Osteoblast (primary cell): ENCODE data around the gene ZBTB44. TPM values are rescaled to one million over a fixed set of nuclear protein-coding genes. Genes with fewer than 3 reads are reported as not detected.

Experiments
- DNase-seq: peaks from one replicate; pipeline ENCODE4 v3.0.0; 2011; ENCODE audit warnings: low spot score, mixed read lengths; ENCODE audit not compliant: insufficient read length; ENCODE audit errors: missing footprints
- H2AFZ ChIP-seq: 2 replicates; pipeline ENCODE4 v1.6.0; 2011; ENCODE audit warnings: mild to moderate bottlenecking, low read length
- H3K27ac ChIP-seq: 2 replicates; pipeline ENCODE4 v1.5.1; 2011; ENCODE audit warnings: mild to moderate bottlenecking, low read depth, low read length, moderate library complexity
- H3K27me3 ChIP-seq: 2 replicates; pipeline ENCODE4 v1.6.0; 2012; ENCODE audit warnings: mild to moderate bottlenecking, control low read depth, inconsistent platforms, low read length, moderate library complexity; ENCODE audit not compliant: insufficient read depth
- H3K36me3 ChIP-seq: 2 replicates; pipeline ENCODE4 v1.5.1; 2011; ENCODE audit warnings: mild to moderate bottlenecking, low read length, control low read depth, moderate library complexity; ENCODE audit not compliant: insufficient read depth
- H3K4me1 ChIP-seq: 2 replicates; pipeline ENCODE4 v1.5.1; 2011; ENCODE audit warnings: mild to moderate bottlenecking, low read length, control low read depth, moderate library complexity; ENCODE audit not compliant: insufficient read depth
- H3K4me2 ChIP-seq: 2 replicates; pipeline ENCODE4 v1.6.0; 2011; ENCODE audit warnings: mild to moderate bottlenecking, low read length; ENCODE audit not compliant: insufficient read depth
- H3K4me3 ChIP-seq: fragments of 200-600 bp; sonication (generic); 3 replicates; pipeline ENCODE4 v1.5.1; 2012; ENCODE audit warnings: mild to moderate bottlenecking, low read length, inconsistent platforms; ENCODE audit not compliant: insufficient read depth
- H3K79me2 ChIP-seq: 2 replicates; pipeline ENCODE4 v1.6.0; 2012; ENCODE audit warnings: mild to moderate bottlenecking, low read length, control low read depth, inconsistent platforms; ENCODE audit not compliant: insufficient read depth
- H3K9me3 ChIP-seq: 2 replicates; pipeline ENCODE4 v1.5.1; 2011; ENCODE audit warnings: low read depth, low read length, control low read depth
- H4K20me1 ChIP-seq: 2 replicates; pipeline ENCODE4 v1.6.0; 2012; ENCODE audit warnings: mild to moderate bottlenecking, low read length, control low read depth; ENCODE audit not compliant: insufficient read depth
- CTCF ChIP-seq: IDR thresholded peaks from 2 replicates; pipeline ENCODE4 v1.5.1; 2011; ENCODE audit warnings: mild to moderate bottlenecking, low read depth, low read length, moderate library complexity; ENCODE audit errors: extremely low read depth
- small RNA-seq: library from RNA; depleted of rRNA; stranded (forward); fragments of <200 nt; gene quantifications from one replicate; pipeline ENCODE3, GENCODE V24; 2012
- total RNA-seq: library from RNA; depleted of rRNA; stranded (reverse); fragments of >200 nt; gene quantifications from 2 replicates; pipeline ENCODE4 v1.2.3, GENCODE V29; 2012

The ZBTB44 gene
- total RNA-seq, 1 donor: 50.3 TPM

- no peaks in the 10 kb centered on the region for H3K36me3 ChIP-seq
- no peak overlapping the region for H3K27ac ChIP-seq
- no peaks in the 10 kb centered on the region for H4K20me1 ChIP-seq
- H3K27me3 ChIP-seq: peaks cover 26% of the 10 kb centered on the region
- no peak overlapping the region for H3K4me3 ChIP-seq
- peaks cover under 1% of the 10 kb centered on the region for H3K9me3 ChIP-seq
- TF ChIP-seq CTCF: no peak
- H2AFZ ChIP-seq: no peak overlapping the region
- H3K4me2 ChIP-seq: no peak overlapping the region
- DNase-seq: peak; percentile 42
- H3K79me2 ChIP-seq: no peaks in the 10 kb centered on the region
- peaks cover 10% of the 10 kb centered on the region for H3K4me1 ChIP-seq
These were observed 135.1 kb downstream of the ZBTB44 start for GRCh38 chr11:130179396-130180306.

- no peaks in the 10 kb centered on the region for H4K20me1 ChIP-seq
- no peaks in the 10 kb centered on the region for H3K79me2 ChIP-seq
- H3K27ac ChIP-seq: no peak overlapping the region
- H3K4me1 ChIP-seq: peaks cover 10% of the 10 kb centered on the region
- no peaks in the 10 kb centered on the region for H3K36me3 ChIP-seq
- no peak overlapping the region for H2AFZ ChIP-seq
- H3K9me3 ChIP-seq: peaks cover 2% of the 10 kb centered on the region
- H3K4me3 ChIP-seq: no peak overlapping the region
- H3K27me3 ChIP-seq: peaks cover 17% of the 10 kb centered on the region
- peak; percentile 50 for DNase-seq
- TF ChIP-seq CTCF: no peak
- no peak overlapping the region for H3K4me2 ChIP-seq
These were observed 136.0 kb downstream of the ZBTB44 start for GRCh38 chr11:130178441-130179339.

GRCh38 chr11:130177782-130178181 lies 136.9 kb downstream of the ZBTB44 start:
- H4K20me1 ChIP-seq: no peaks in the 10 kb centered on the region
- no peaks in the 10 kb centered on the region for H3K79me2 ChIP-seq
- no peaks in the 10 kb centered on the region for H3K36me3 ChIP-seq
- no peak for DNase-seq
- H3K4me1 ChIP-seq: peaks cover 10% of the 10 kb centered on the region
- no peak overlapping the region for H2AFZ ChIP-seq
- no peak overlapping the region for H3K4me2 ChIP-seq
- no peak for TF ChIP-seq CTCF
- peaks cover 2% of the 10 kb centered on the region for H3K9me3 ChIP-seq
- H3K27me3 ChIP-seq: peaks cover 17% of the 10 kb centered on the region
- no peak overlapping the region for H3K4me3 ChIP-seq
- H3K27ac ChIP-seq: no peak overlapping the region

Small RNAs within 50 kb of the gene (small RNA-seq; reads per million reads assigned to genes)
- not detected for gene RN7SL778P

Other genes with a start within 250 kb of the ZBTB44 start
- 326 and 331 TPM in 2 replicates for gene APLP2, start 245.0 kb downstream of the ZBTB44 start, total RNA-seq
- under 0.01 TPM in 1 of 2 replicates, not detected in the other for gene ST14, start 155.1 kb downstream of the ZBTB44 start, total RNA-seq
- gene ADAMTS8, start 113.7 kb upstream of the ZBTB44 start, total RNA-seq: under 0.01 TPM in 1 of 2 replicates, not detected in the other
- 2.1 and 4.3 TPM in 2 replicates for gene ADAMTS15, start 133.7 kb upstream of the ZBTB44 start, total RNA-seq